Caco-2 (cell line): ENCODE results near the gene CAMK2D. TPM values are rescaled to one million over a fixed set of nuclear protein-coding genes. Genes with fewer than 3 reads are reported as not detected.

Source experiments
- BruUV-seq: library from RNA; stranded (reverse); fragments of 400-500 nt; replicated peaks from 2 replicates; lab custom pipeline; 2021; lab: Mats Ljungman, UMichigan
- CTCF ChIA-PET: fragments of 300-600 bp; sonication (Branson Sonifier 250); formaldehyde crosslinking; loops from one replicate; lab custom pipeline; 2022; ENCODE audit warnings: antibody characterized with exemption; lab: Charles Lee
- POLR2A ChIA-PET: fragments of 300-600 bp; sonication (Branson Sonifier 250); formaldehyde crosslinking; loops from one replicate; lab custom pipeline; 2022; ENCODE audit warnings: antibody characterized with exemption; lab: Charles Lee
- DNase-seq, 2 experiments: peaks; one replicate each; pipeline versions ENCODE4 v3.0.0 to v3.0.0-alpha.2; 2020 to 2022
- H3K27me3 ChIP-seq: replicated peaks from 2 replicates; pipeline ENCODE4 v1.6.0; 2011; ENCODE audit warnings: low read length; ENCODE audit not compliant: control insufficient read depth, insufficient read depth
- H3K36me3 ChIP-seq: 2 replicates; pipeline ENCODE4 v1.5.1; 2011; ENCODE audit warnings: low read length; ENCODE audit not compliant: control insufficient read depth, insufficient read depth
- H3K4me1 ChIP-seq: fragments of 250-450 bp; sonication (Bioruptor Pico); 2 replicates; pipeline ENCODE4 v1.5.1; 2020; ENCODE audit warnings: mild to moderate bottlenecking
- H3K4me3 ChIP-seq: 2 replicates; pipeline ENCODE4 v1.5.1; 2011; ENCODE audit warnings: low read depth, mild to moderate bottlenecking, control low read depth, low read length
- H3K9me3 ChIP-seq: fragments of 250-450 bp; sonication (Bioruptor Pico); 2 replicates; pipeline ENCODE4 v1.5.1; 2020; ENCODE audit warnings: mild to moderate bottlenecking, moderate library complexity
- H3K27ac Mint-ChIP-seq: one replicate; pipeline ENCODE4 v1.8.0; 2022; ENCODE audit warnings: mixed read lengths; ENCODE audit not compliant: unreplicated experiment
- H3K27me3 Mint-ChIP-seq: one replicate; pipeline ENCODE4 v1.8.0; 2022; ENCODE audit warnings: mixed read lengths; ENCODE audit not compliant: insufficient read depth, unreplicated experiment
- H3K36me3 Mint-ChIP-seq: one replicate; pipeline ENCODE4 v1.8.0; 2022; ENCODE audit warnings: mild to moderate bottlenecking, mixed read lengths; ENCODE audit not compliant: insufficient read depth, unreplicated experiment
- H3K4me1 Mint-ChIP-seq: one replicate; pipeline ENCODE4 v1.8.0; 2022; ENCODE audit warnings: low read depth, mixed read lengths; ENCODE audit not compliant: unreplicated experiment
- H3K4me3 Mint-ChIP-seq: one replicate; pipeline ENCODE4 v1.8.0; 2022; ENCODE audit warnings: mild to moderate bottlenecking, moderate library complexity, mixed read lengths; ENCODE audit not compliant: unreplicated experiment
- H3K9me3 Mint-ChIP-seq: one replicate; pipeline ENCODE4 v1.8.0; 2022; ENCODE audit warnings: mixed read lengths; ENCODE audit not compliant: unreplicated experiment
- CTCF ChIP-seq, 2 experiments: fragments of 200-600 bp in 1 of 2; IDR thresholded peaks; 1 replicate in 1 of 2; 2 replicates in 1 of 2; pipeline versions ENCODE4 v1.5.1 to v1.8.0; 2011 to 2022; ENCODE audit warnings: antibody characterized with exemption in 1 of 2, control low read depth in 1 of 2, inconsistent platforms in 1 of 2, low read depth in 1 of 2, low read length in 1 of 2, mild to moderate bottlenecking in 1 of 2, moderate library complexity in 1 of 2; ENCODE audit not compliant: insufficient read depth in 1 of 2, severe bottlenecking in 1 of 2, unreplicated experiment in 1 of 2
- intact Hi-C: fragments of 100-400 bp; cut with micrococcal nuclease; formaldehyde crosslinking; loops from one replicate; pipeline ENCODE4 v1.10.0; 2022; ENCODE audit not compliant: unreplicated experiment
- total RNA-seq: library from RNA; stranded (reverse); gene quantifications from 2 replicates; pipeline ENCODE4 v1.2.3, GENCODE V29; 2022

Gene CAMK2D
- total RNA-seq, 1 experiment from 2014 or later = 65.6 TPM

DNA sequence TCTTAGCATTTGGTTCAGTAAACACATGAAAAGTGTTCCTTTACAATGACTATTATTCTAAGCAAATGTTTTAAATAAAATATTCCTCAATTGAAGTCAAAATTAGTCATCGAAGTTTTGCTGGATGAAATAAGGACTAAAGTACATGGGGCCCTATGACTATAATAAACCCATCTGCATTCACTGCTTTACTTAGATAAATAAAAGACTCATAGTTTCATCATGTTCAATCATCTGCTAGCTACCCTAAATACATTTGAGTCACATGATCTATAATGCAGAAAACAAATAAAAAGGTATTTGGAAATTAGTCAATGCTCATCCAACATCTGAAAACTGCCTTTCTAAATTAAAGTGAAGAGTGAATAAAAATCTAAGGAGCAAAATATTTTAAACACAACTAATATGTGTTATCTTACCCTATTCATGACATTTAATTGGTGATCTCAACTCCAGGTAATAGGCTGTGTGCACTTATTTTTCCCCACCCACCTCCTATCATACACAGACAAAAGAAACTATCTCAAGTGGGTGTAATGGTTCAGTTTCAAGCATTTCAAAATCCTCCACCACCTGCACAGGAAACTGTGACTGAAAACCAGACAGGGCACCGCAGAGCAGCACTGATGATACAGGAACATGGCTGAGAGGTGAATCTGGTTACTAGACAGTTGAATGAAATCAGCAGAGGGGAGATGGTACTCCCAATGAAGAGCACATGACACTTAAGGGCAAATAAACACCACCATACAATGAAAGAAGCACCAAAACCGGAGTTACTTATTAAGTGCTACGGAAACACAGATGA is 78.6 kb downstream of the CAMK2D start:
- H3K4me3 ChIP-seq = no peak overlapping the region
- BruUV-seq = no TSS peak
- Mint-ChIP-seq H3K36me3 (no peaks in the 10 kb centered on the region), H3K4me3 (no peak overlapping the region), H3K27me3 (no peaks in the 10 kb centered on the region), H3K9me3 (no peaks in the 10 kb centered on the region), H3K27ac (no peak overlapping the region), H3K4me1 (peaks cover 33% of the 10 kb centered on the region)
- ChIA-PET POLR2A (interaction anchor here (1.1 kb wide), 1 partner anchor 78 kb away, joined by 9 read pairs; no protein-coding TSS in a partner anchor), CTCF (interaction anchor here (0.6 kb wide), 1 partner anchor 542 kb away, joined by 3 read pairs; no protein-coding TSS in a partner anchor)
- no peak for DNase-seq
- TF ChIP-seq CTCF (IDR thresholded peaks at IDR 0.05; ENCODE audit: insufficient read depth in 1 of 2, low read depth in 1 of 2, low read length in 1 of 2, severe bottlenecking in 1 of 2, unreplicated experiment in 1 of 2) = no peak
- intact Hi-C loops = loop anchor here (1.0 to 5.0 kb wide), 2 partner anchors 37 to 286 kb away; no protein-coding TSS in a partner anchor
- no peaks in the 10 kb centered on the region for H3K9me3 ChIP-seq
- H3K27me3 ChIP-seq = no peaks in the 10 kb centered on the region
- H3K36me3 ChIP-seq = no peaks in the 10 kb centered on the region; the same call in 1 of the 2 replicates
- peaks cover 50% of the 10 kb centered on the region for H3K4me1 ChIP-seq

DNA sequence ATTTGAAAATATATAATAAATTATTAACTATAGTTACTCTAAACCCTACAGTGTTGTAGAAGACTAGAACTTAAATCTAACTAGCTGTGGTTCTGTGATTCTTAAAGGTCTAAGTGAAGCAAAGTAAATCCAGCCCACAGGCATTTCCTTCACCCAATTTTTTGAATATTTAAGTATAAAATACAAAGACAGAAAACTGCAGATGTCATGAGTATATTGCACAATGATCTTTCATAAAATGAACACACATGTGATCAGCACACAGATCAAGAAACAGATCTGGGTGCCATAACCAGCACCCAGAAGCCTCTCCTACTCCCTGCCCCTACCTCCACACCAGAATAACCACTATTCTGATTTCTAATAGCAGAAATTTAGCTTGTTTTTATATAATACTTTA is 82.9 kb downstream of the CAMK2D start:
- H3K27me3 Mint-ChIP-seq = no peaks in the 10 kb centered on the region
- CTCF ChIA-PET = no interaction called here
- intact Hi-C loops = no loop called here

More for the DNA sequence above, 82.9 kb downstream of the CAMK2D start:
- no peaks in the 10 kb centered on the region for H3K27me3 ChIP-seq
- DNase-seq = no peak
- TF ChIP-seq CTCF (IDR thresholded peaks at IDR 0.05; ENCODE audit: insufficient read depth in 1 of 2, low read depth in 1 of 2, low read length in 1 of 2, severe bottlenecking in 1 of 2, unreplicated experiment in 1 of 2) = no peak
- H3K4me1 Mint-ChIP-seq = peaks cover 30% of the 10 kb centered on the region
- BruUV-seq = no TSS peak
- H3K9me3 Mint-ChIP-seq = peaks cover 7% of the 10 kb centered on the region
- peaks cover 13% of the 10 kb centered on the region for H3K4me1 ChIP-seq
- H3K9me3 ChIP-seq = no peaks in the 10 kb centered on the region
- no peak overlapping the region for H3K27ac Mint-ChIP-seq
- no peak overlapping the region for H3K4me3 ChIP-seq
- H3K4me3 Mint-ChIP-seq = no peak overlapping the region
- no peaks in the 10 kb centered on the region; the same call in 1 of the 2 replicates for H3K36me3 ChIP-seq
- peaks cover 11% of the 10 kb centered on the region for H3K36me3 Mint-ChIP-seq
- POLR2A ChIA-PET = no interaction called here
